CD4-positive, alpha-beta T cell treated with Interleukin-21 for 1 hour (primary cell): ENCODE data around the gene APOBEC3A.
A peak's percentile ranks its signal among the peaks of the same experiment; 100 is the strongest.

ENCODE experiments used
- DNase-seq: peaks from one replicate; pipeline ENCODE4 v3.0.0-alpha.2; 2020

APOBEC3A gene

GRCh38 chr22:38957046-38957770 lies at the start of gene APOBEC3A:
Gene APOBEC3A, plus strand, starts transcription at chr22:38957609. Its CDS starts 83 bp downstream, at chr22:38957692.
- DNase-seq = peak; percentile 12

- DNase-seq = no peak
Measured at GRCh38 chr22:38907767-38908166, 49.6 kb upstream of the APOBEC3A start.

GRCh38 chr22:38911434-38911833 lies 46.0 kb upstream of the APOBEC3A start:
- DNase-seq = no peak

- no peak for DNase-seq
Measured at GRCh38 chr22:38919631-38920190, 37.7 kb upstream of the APOBEC3A start.

- DNase-seq = no peak
Measured at GRCh38 chr22:38921120-38921519, 36.3 kb upstream of the APOBEC3A start.

- no peak for DNase-seq
Measured at GRCh38 chr22:38921806-38922205, 35.6 kb upstream of the APOBEC3A start.

- no peak for DNase-seq
Measured at GRCh38 chr22:38923463-38924346, 33.7 kb upstream of the APOBEC3A start.

GRCh38 chr22:38924347-38924952 lies 33.0 kb upstream of the APOBEC3A start:
- no peak for DNase-seq

- no peak for DNase-seq
Measured at GRCh38 chr22:38925571-38926041, 31.8 kb upstream of the APOBEC3A start.

- peak; percentile 38 for DNase-seq
Measured at GRCh38 chr22:38927033-38927781, 30.2 kb upstream of the APOBEC3A start.

GRCh38 chr22:38930512-38930911 lies 26.9 kb upstream of the APOBEC3A start:
- no peak for DNase-seq

GRCh38 chr22:38935023-38935422 lies 22.4 kb upstream of the APOBEC3A start:
- no peak for DNase-seq

GRCh38 chr22:38935616-38936015 lies 21.8 kb upstream of the APOBEC3A start:
- no peak for DNase-seq

- no peak for DNase-seq
Measured at GRCh38 chr22:38936562-38936961, 20.8 kb upstream of the APOBEC3A start.

- no peak for DNase-seq
Measured at GRCh38 chr22:38937036-38937435, 20.4 kb upstream of the APOBEC3A start.

- no peak for DNase-seq
Measured at GRCh38 chr22:38937541-38937940, 19.9 kb upstream of the APOBEC3A start.

GRCh38 chr22:38938221-38938620 lies 19.2 kb upstream of the APOBEC3A start:
- no peak for DNase-seq

- no peak for DNase-seq
Measured at GRCh38 chr22:38938925-38939324, 18.5 kb upstream of the APOBEC3A start.

- no peak for DNase-seq
Measured at GRCh38 chr22:38940811-38941384, 16.5 kb upstream of the APOBEC3A start.

- peak; percentile 40 for DNase-seq
Measured at GRCh38 chr22:38941488-38941987, 15.9 kb upstream of the APOBEC3A start.

GRCh38 chr22:38942702-38943101 lies 14.7 kb upstream of the APOBEC3A start:
- DNase-seq = no peak

GRCh38 chr22:38943201-38943600 lies 14.2 kb upstream of the APOBEC3A start:
- DNase-seq = no peak
